HepG2 (cell line): ENCODE data around the gene NOC3L. TPM values are rescaled to one million over a fixed set of nuclear protein-coding genes. Genes with fewer than 3 reads are reported as not detected.

Experiments
- HNRNPUL1 ChIP-seq: fragments of 200-400 bp; formaldehyde crosslinking; IDR thresholded peaks from 2 replicates; pipeline ENCODE4 v1.6.1; 2017; ENCODE audit warnings: low read depth, mild to moderate bottlenecking, low read length, moderate library complexity
- KDM4B ChIP-seq: sonication (generic); formaldehyde crosslinking; IDR thresholded peaks from 2 replicates; pipeline ENCODE4 v1.4.0; 2020; ENCODE audit warnings: missing genetic modification reagents
- KDM5B ChIP-seq: sonication (generic); formaldehyde crosslinking; IDR thresholded peaks from 2 replicates; pipeline ENCODE4 v1.4.0; 2020; ENCODE audit warnings: missing genetic modification reagents, mild to moderate bottlenecking, borderline replicate concordance
- MYC ChIP-seq: sonication (generic); formaldehyde crosslinking; IDR thresholded peaks from 2 replicates; pipeline ENCODE4 v1.9.0; 2021; ENCODE audit warnings: missing genetic modification reagents, borderline replicate concordance
- NFKBIZ ChIP-seq: IDR thresholded peaks from 2 replicates; pipeline ENCODE4 v1.6.1; 2018; ENCODE audit warnings: missing genetic modification reagents, missing compliant biosample characterization
- NPAS2 ChIP-seq: sonication (generic); formaldehyde crosslinking; IDR thresholded peaks from 2 replicates; pipeline ENCODE4 v1.8.0; 2022; ENCODE audit warnings: mild to moderate bottlenecking, missing genetic modification reagents, borderline replicate concordance
- ZBTB46 ChIP-seq: sonication (generic); formaldehyde crosslinking; IDR thresholded peaks from 2 replicates; pipeline ENCODE4 v1.4.0; 2020; ENCODE audit warnings: mild to moderate bottlenecking, missing genetic modification reagents, borderline replicate concordance
- ZIK1 ChIP-seq: sonication (generic); formaldehyde crosslinking; IDR thresholded peaks from 2 replicates; pipeline ENCODE4 v1.5.0; 2020; ENCODE audit warnings: mild to moderate bottlenecking, low read depth, missing genetic modification reagents, borderline replicate concordance
- ZMAT3 ChIP-seq: sonication (generic); formaldehyde crosslinking; conservative IDR thresholded peaks from 2 replicates; pipeline ENCODE4 v1.7.0; 2021; ENCODE audit warnings: missing genetic modification reagents
- ZNF234 ChIP-seq: sonication (generic); formaldehyde crosslinking; conservative IDR thresholded peaks from 2 replicates; pipeline ENCODE4 v1.5.1; 2020; ENCODE audit warnings: mild to moderate bottlenecking, missing genetic modification reagents
- ZNF383 ChIP-seq: sonication (generic); formaldehyde crosslinking; IDR thresholded peaks from 2 replicates; pipeline ENCODE4 v1.4.0; 2020; ENCODE audit warnings: missing genetic modification reagents, mild to moderate bottlenecking, borderline replicate concordance
- ZNF780A ChIP-seq: sonication (generic); formaldehyde crosslinking; IDR thresholded peaks from 2 replicates; pipeline ENCODE4 v1.8.0; 2022; ENCODE audit warnings: mild to moderate bottlenecking, missing genetic modification reagents, moderate library complexity
- polyA plus RNA-seq, 8 experiments: library from polyadenylated mRNA; depleted of rRNA in 3 of 8; stranded (reverse) in 7 of 8; unstranded in 1 of 8; fragments of >200 nt; fragmentation: Illumina TruSeq in 4 of 8; extraction: Trizol in 4 of 8; gene quantifications; 2 replicates each; pipeline versions ENCODE4 v1.2.1 to v1.2.3, GENCODE V29; 2011 to 2016; ENCODE audit warnings: low read depth in 4 of 8, missing spikeins in 1 of 8, mixed read lengths in 1 of 8; ENCODE audit not compliant: insufficient read depth in 1 of 8
- total RNA-seq, 5 experiments: library from RNA; depleted of rRNA; stranded (reverse); fragments of >200 nt; fragmentation: Illumina TruSeq; extraction: Trizol; gene quantifications; 2 replicates each; pipeline ENCODE4 v1.2.3, GENCODE V29; 2016; ENCODE audit warnings: low read depth in 1 of 5
- TF ChIP-seq, protein P1 (sequence below), 2 experiments: fragments of 450-650 bp in 1 of 2; sonication (generic) in 1 of 2; formaldehyde crosslinking in 1 of 2; IDR thresholded peaks; 2 replicates each; pipeline versions ENCODE4 v1.6.1 to v1.8.0; 2016 to 2022; ENCODE audit warnings: antibody characterized with exemption in 1 of 2, mild to moderate bottlenecking in 1 of 2, missing genetic modification reagents in 1 of 2
- TF ChIP-seq, protein P2 (sequence below): sonication (generic); formaldehyde crosslinking; IDR thresholded peaks from 2 replicates; pipeline ENCODE4 v1.9.0; 2021; ENCODE audit warnings: missing genetic modification reagents, mild to moderate bottlenecking, borderline replicate concordance
- TF ChIP-seq, protein P3 (sequence below): fragments of 450-650 bp; IDR thresholded peaks from 2 replicates; pipeline ENCODE4 v1.6.1; 2017

Gene NOC3L
- total and polyA plus RNA-seq, 2 of the 13 experiments (the other 11 are each of a cell fraction or from before 2014, with no cell fraction given): 7.8 to 36.6 TPM

DNA sequence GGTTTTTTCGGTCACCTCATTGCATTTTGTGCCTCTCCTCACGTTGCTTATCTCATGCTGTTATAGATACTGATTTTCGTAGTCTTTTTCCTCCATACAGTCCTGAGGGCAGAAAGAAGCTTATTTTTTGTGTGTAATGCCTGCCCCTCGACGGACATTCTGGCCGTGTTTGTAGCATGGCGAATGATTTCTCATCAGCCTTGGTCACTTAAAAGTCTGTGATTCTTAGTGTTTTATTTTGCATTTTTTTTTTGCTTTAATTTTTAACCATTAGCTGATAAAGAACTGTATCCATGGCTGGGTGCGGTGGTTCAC, 469 bp upstream of the NOC3L start (continued):
- TF ChIP-seq NPAS2 (CRISPR knock-in tag): no peak
- no peak for TF ChIP-seq ZIK1 (CRISPR knock-in tag)
- no peak for TF ChIP-seq ZMAT3
- TF ChIP-seq, protein P1, sequence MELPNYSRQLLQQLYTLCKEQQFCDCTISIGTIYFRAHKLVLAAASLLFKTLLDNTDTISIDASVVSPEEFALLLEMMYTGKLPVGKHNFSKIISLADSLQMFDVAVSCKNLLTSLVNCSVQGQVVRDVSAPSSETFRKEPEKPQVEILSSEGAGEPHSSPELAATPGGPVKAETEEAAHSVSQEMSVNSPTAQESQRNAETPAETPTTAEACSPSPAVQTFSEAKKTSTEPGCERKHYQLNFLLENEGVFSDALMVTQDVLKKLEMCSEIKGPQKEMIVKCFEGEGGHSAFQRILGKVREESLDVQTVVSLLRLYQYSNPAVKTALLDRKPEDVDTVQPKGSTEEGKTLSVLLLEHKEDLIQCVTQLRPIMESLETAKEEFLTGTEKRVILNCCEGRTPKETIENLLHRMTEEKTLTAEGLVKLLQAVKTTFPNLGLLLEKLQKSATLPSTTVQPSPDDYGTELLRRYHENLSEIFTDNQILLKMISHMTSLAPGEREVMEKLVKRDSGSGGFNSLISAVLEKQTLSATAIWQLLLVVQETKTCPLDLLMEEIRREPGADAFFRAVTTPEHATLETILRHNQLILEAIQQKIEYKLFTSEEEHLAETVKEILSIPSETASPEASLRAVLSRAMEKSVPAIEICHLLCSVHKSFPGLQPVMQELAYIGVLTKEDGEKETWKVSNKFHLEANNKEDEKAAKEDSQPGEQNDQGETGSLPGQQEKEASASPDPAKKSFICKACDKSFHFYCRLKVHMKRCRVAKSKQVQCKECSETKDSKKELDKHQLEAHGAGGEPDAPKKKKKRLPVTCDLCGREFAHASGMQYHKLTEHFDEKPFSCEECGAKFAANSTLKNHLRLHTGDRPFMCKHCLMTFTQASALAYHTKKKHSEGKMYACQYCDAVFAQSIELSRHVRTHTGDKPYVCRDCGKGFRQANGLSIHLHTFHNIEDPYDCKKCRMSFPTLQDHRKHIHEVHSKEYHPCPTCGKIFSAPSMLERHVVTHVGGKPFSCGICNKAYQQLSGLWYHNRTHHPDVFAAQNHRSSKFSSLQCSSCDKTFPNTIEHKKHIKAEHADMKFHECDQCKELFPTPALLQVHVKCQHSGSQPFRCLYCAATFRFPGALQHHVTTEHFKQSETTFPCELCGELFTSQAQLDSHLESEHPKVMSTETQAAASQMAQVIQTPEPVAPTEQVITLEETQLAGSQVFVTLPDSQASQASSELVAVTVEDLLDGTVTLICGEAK (IDR thresholded peaks at IDR 0.05): no peak
- TF ChIP-seq, protein P1 (CRISPR knock-in tag; IDR thresholded peaks at IDR 0.05): no peak
- no peak for TF ChIP-seq ZNF234 (CRISPR knock-in tag)
- no peak for TF ChIP-seq HNRNPUL1
- TF ChIP-seq KDM4B (CRISPR knock-in tag): no peak
- TF ChIP-seq, protein P2, sequence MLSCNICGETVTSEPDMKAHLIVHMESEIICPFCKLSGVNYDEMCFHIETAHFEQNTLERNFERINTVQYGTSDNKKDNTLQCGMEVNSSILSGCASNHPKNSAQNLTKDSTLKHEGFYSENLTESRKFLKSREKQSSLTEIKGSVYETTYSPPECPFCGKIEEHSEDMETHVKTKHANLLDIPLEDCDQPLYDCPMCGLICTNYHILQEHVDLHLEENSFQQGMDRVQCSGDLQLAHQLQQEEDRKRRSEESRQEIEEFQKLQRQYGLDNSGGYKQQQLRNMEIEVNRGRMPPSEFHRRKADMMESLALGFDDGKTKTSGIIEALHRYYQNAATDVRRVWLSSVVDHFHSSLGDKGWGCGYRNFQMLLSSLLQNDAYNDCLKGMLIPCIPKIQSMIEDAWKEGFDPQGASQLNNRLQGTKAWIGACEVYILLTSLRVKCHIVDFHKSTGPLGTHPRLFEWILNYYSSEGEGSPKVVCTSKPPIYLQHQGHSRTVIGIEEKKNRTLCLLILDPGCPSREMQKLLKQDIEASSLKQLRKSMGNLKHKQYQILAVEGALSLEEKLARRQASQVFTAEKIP: no peak
- TF ChIP-seq ZBTB46 (CRISPR knock-in tag): no peak
- TF ChIP-seq ZNF383 (CRISPR knock-in tag): no peak
- TF ChIP-seq KDM5B (CRISPR knock-in tag): no peak
- TF ChIP-seq, protein P3, sequence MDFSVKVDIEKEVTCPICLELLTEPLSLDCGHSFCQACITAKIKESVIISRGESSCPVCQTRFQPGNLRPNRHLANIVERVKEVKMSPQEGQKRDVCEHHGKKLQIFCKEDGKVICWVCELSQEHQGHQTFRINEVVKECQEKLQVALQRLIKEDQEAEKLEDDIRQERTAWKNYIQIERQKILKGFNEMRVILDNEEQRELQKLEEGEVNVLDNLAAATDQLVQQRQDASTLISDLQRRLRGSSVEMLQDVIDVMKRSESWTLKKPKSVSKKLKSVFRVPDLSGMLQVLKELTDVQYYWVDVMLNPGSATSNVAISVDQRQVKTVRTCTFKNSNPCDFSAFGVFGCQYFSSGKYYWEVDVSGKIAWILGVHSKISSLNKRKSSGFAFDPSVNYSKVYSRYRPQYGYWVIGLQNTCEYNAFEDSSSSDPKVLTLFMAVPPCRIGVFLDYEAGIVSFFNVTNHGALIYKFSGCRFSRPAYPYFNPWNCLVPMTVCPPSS: no peak
- TF ChIP-seq NFKBIZ: no peak
- TF ChIP-seq ZNF780A (CRISPR knock-in tag): peak; percentile 9; the same call in 1 of the 2 replicates
- TF ChIP-seq MYC (CRISPR knock-in tag): no peak
